GM10847 (cell line): ENCODE measurements around the gene KISS1R.

Source experiments
- POLR2A ChIP-seq: IDR thresholded peaks from 2 replicates; pipeline ENCODE4 v1.6.1; 2011; ENCODE audit not compliant: insufficient read length; ENCODE audit errors: extremely low read depth

Gene KISS1R

GRCh38 chr19:925526-926322, 8.6 kb downstream of the KISS1R start, which contains the start of gene ARID3A:
Gene ARID3A, plus strand, starts transcription at chr19:926035. Its CDS starts 3,494 bp downstream, at chr19:929529.
- TF ChIP-seq POLR2A: peak; percentile 65

DNA sequence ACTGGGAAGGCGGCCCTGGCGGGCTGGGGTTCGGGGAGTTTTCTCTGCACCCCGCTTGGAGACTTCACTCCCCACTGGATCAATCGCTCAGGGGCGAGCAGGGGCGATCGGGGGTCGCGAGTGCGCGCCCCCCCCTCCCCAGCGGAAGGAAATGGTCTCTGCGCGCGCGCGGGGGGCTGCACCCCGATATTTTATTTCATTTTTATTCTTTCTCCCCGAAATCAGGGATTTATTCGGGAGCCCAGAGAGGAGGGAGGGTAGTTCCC, 9.1 kb downstream of the KISS1R start:
- no peak for TF ChIP-seq POLR2A

GRCh38 chr19:926589-927350, 9.6 kb downstream of the KISS1R start:
- peak; percentile 26 for TF ChIP-seq POLR2A

DNA sequence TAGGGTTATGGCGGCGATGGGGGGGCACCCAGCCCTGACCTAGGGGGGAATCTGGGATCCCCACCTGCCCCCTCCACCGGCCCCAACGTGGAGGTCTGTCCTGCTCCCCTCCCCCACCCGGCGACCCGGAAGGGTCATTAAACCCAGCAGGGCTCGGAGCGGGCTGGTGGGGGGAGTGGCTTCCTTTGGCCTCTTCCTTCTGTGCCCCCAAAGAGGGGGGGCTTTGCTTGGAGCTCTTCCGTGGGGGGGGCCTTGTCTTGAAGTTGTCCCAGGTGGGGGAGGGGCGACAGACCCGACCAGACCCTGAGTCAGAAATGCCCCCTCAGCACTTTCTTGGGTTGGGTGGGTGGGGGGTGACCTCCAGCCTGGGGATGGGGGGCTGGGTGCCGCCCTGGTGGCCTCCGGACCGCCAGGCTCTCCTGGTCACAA, 10.2 kb downstream of the KISS1R start:
- TF ChIP-seq POLR2A: no peak

DNA sequence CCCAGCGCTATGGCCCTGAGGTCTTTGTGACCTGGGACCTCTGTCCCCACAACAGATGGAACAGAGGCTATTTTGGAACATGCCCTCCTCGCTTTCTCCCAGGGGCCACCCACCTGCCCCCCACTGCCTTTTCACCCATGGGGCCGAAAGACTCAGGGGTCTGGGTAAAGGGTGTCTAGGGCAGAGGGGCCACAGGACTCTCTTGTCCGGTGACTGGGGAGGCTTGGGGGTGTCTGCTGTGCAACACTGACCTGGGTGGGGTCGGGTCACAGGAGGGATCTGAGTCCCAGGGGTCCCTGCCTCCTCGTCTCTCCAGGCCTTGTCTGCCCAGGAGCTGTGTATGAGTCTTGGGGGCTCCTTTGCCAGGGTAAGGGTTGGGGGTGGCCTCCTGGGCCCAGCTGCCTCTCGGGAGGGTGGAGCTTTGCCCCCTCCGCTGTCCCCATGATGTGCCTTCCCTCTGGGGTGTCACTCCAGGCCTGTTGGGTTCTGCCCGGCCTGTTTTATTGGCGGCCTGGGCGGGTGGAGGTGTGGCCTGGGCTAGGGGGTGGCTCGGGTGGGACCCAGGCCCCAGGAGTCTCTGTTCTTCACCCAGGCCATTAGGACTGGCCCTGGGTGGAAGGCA, 10.8 kb downstream of the KISS1R start:
- no peak for TF ChIP-seq POLR2A

DNA sequence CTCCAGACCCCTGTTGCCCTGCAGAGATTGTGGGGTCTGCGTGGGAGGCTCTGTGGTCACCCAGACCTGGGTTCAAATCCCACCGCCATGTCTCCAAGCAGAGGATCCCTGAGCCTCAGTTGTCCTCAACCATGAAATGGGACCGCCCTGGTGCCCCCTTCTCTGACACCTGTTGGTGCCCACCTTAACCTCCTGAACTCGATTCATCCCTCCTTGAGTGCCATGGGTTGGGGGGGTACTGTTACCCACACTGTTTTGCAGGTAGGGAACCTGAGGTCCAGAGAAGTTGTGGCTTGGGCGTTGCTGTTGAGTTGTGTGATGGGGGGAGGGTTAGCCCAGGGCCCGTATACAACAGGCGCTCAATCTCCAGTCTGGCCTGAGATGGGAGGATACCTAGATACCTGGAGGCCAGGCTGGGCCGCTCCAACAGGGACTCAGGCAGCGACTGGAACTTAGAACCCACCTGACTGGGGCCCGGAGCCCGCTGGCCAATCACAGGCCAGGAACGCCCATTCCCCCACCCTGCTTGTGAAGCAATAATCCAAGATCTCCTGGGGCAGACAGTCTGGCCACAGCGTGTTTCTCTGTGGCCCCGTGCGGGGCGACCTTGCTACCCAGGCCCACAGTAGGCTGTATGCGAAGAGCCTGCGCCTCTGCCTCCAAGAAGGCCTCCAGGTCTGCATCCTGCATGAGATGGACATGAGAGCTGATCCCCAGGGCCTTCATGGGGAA, 11.5 kb downstream of the KISS1R start:
- no peak for TF ChIP-seq POLR2A

- no peak for TF ChIP-seq POLR2A
Measured at GRCh38 chr19:929203-929890, 12.2 kb downstream of the KISS1R start.

- no peak for TF ChIP-seq POLR2A
Measured at GRCh38 chr19:929891-930258, 12.7 kb downstream of the KISS1R start.

- no peak for TF ChIP-seq POLR2A
Measured at GRCh38 chr19:931860-932647, 14.9 kb downstream of the KISS1R start.

DNA sequence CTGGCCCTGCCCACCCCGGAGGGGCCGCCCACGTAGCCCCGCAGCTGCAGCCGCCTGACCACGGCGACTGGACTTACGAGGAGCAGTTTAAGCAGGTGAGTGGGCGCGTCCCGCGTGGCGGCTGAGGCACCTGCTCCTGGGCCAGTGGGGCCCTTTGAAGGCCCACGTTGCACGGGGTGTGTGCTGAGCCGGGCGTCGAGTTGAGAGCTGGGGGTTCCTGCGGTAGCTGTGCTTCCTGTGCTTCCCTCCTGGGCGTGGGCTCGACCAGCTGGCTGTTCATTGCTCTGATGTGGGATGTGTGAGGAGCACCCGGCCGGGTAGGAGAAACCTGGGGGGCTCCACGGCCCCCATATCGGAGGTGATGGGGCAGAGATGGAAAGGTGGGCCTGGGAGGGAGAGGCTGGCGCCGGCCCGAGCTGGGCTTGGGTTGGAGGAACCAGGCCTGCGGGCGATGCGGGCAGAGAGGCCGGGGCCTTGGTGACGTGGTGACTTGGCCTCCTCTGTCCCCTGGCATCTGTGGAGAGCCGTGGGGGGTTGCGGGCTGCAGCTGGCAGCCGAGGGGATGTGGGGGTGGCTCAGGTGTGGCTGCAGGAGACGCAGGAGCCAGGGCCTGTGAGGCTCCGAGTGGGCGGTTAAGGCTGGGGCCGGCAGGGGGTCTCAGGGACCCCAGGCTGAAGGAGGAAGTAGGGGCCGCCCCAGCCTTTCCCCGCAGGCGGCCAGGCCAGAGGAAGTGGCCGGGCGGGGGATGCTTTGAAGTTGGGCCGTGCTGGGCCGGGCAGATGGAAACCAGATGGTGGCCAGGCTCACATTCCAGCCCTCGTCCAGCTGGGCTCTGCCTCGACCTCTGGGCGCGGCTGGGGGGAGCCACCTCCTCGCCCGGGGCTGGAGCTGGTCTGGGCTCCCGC, 15.8 kb downstream of the KISS1R start:
- TF ChIP-seq POLR2A: no peak

DNA sequence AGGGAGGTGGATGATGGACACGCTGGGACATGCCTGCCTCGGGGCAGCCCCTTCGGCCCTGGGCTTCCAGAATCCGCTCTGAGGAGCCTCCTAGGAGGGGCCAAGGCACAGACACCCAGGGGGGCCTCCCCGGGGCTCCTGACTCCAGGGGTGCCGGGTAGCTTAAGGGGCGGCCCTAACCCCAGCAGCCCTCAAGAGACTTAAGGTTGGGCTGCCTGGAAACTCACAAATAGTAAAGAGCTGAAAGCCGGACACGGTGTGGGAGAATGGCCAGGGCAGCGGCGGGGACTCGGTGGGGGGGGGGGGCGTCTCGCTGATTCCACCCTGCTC, 16.4 kb downstream of the KISS1R start:
- TF ChIP-seq POLR2A: no peak

- TF ChIP-seq POLR2A: no peak
Measured at GRCh38 chr19:934197-934840, 17.2 kb downstream of the KISS1R start.
